ACC112 (cell line): ENCODE data around the gene APOC1.

ENCODE experiments used
- H2AFZ ChIP-seq: fragments of 200-600 bp; sonication (generic); one replicate; pipeline ENCODE4 v1.6.0; 2017; ENCODE audit warnings: antibody characterized with exemption, low read length; ENCODE audit not compliant: unreplicated experiment
- H3K27ac ChIP-seq: fragments of 200-600 bp; sonication (generic); 2 replicates; pipeline ENCODE4 v1.5.1; 2014; ENCODE audit warnings: low read depth, mild to moderate bottlenecking, antibody characterized with exemption, low read length, moderate library complexity
- H3K27me3 ChIP-seq: fragments of 200-600 bp; sonication (generic); 2 replicates; pipeline ENCODE4 v1.6.1; 2014; ENCODE audit warnings: mild to moderate bottlenecking, antibody characterized with exemption, low read length, moderate library complexity, mixed read lengths; ENCODE audit not compliant: insufficient read depth
- H3K36me3 ChIP-seq: fragments of 200-600 bp; sonication (generic); 2 replicates; pipeline ENCODE4 v1.6.1; 2016; ENCODE audit warnings: mild to moderate bottlenecking, antibody characterized with exemption, low read length, moderate library complexity, mixed read lengths; ENCODE audit not compliant: insufficient read depth
- H3K4me1 ChIP-seq: fragments of 200-600 bp; sonication (generic); one replicate; pipeline ENCODE4 v1.6.1; 2016; ENCODE audit warnings: low read length, mixed read lengths; ENCODE audit not compliant: insufficient read depth, unreplicated experiment, control insufficient read depth
- H3K4me3 ChIP-seq: fragments of 200-600 bp; sonication (generic); 2 replicates; pipeline ENCODE4 v1.5.1; 2014; ENCODE audit warnings: mild to moderate bottlenecking, low read depth, low read length
- H3K79me2 ChIP-seq: fragments of 200-600 bp; sonication (generic); one replicate; pipeline ENCODE4 v1.6.0; 2016; ENCODE audit warnings: low read length; ENCODE audit not compliant: control insufficient read depth, unreplicated experiment, insufficient read depth

The APOC1 gene

GRCh38 chr19:44958090-44958489 is 43.7 kb downstream of the APOC1 start:
- no peak overlapping the region for H3K27ac ChIP-seq
- H3K4me3 ChIP-seq: no peak overlapping the region
- no peaks in the 10 kb centered on the region for H3K27me3 ChIP-seq
- H3K4me1 ChIP-seq: peaks cover 11% of the 10 kb centered on the region
- no peak overlapping the region for H2AFZ ChIP-seq
- no peaks in the 10 kb centered on the region for H3K36me3 ChIP-seq
- peaks cover 73% of the 10 kb centered on the region for H3K79me2 ChIP-seq

- Histone ChIP-seq H3K4me3 (no peak overlapping the region), H2AFZ (no peak overlapping the region), H3K36me3 (no peaks in the 10 kb centered on the region), H3K27me3 (no peaks in the 10 kb centered on the region), H3K27ac (no peak overlapping the region), H3K79me2 (peaks cover 70% of the 10 kb centered on the region), H3K4me1 (peaks cover 11% of the 10 kb centered on the region)
Observed at GRCh38 chr19:44959691-44960090, 45.3 kb downstream of the APOC1 start.

GRCh38 chr19:44960906-44961728 is 46.7 kb downstream of the APOC1 start:
- Histone ChIP-seq H3K36me3 (no peaks in the 10 kb centered on the region), H3K27me3 (no peaks in the 10 kb centered on the region), H3K4me3 (no peak overlapping the region), H3K27ac (no peak overlapping the region), H3K79me2 (peaks cover 58% of the 10 kb centered on the region), H3K4me1 (peaks cover 11% of the 10 kb centered on the region), H2AFZ (no peak overlapping the region)

GRCh38 chr19:44961821-44962220 is 47.4 kb downstream of the APOC1 start:
- H2AFZ ChIP-seq: no peak overlapping the region
- peaks cover 51% of the 10 kb centered on the region for H3K79me2 ChIP-seq
- no peak overlapping the region for H3K27ac ChIP-seq
- H3K4me1 ChIP-seq: peaks cover 5% of the 10 kb centered on the region
- H3K27me3 ChIP-seq: no peaks in the 10 kb centered on the region
- no peak overlapping the region for H3K4me3 ChIP-seq
- H3K36me3 ChIP-seq: no peaks in the 10 kb centered on the region

- no peaks in the 10 kb centered on the region for H3K4me1 ChIP-seq
- H3K27ac ChIP-seq: no peak overlapping the region
- no peaks in the 10 kb centered on the region for H3K27me3 ChIP-seq
- no peak overlapping the region for H3K4me3 ChIP-seq
- H2AFZ ChIP-seq: no peak overlapping the region
- H3K36me3 ChIP-seq: no peaks in the 10 kb centered on the region
- H3K79me2 ChIP-seq: no peaks in the 10 kb centered on the region
Observed at GRCh38 chr19:44968118-44968517, 53.7 kb downstream of the APOC1 start.

- Histone ChIP-seq H2AFZ (no peak overlapping the region), H3K4me3 (no peak overlapping the region), H3K79me2 (no peaks in the 10 kb centered on the region), H3K36me3 (no peaks in the 10 kb centered on the region), H3K4me1 (no peaks in the 10 kb centered on the region), H3K27me3 (no peaks in the 10 kb centered on the region), H3K27ac (no peak overlapping the region)
Observed at GRCh38 chr19:44968670-44969069, 54.3 kb downstream of the APOC1 start.
